Measurements from ENCODE around the gene NEDD9.

- TF ChIP-seq, protein P1, sequence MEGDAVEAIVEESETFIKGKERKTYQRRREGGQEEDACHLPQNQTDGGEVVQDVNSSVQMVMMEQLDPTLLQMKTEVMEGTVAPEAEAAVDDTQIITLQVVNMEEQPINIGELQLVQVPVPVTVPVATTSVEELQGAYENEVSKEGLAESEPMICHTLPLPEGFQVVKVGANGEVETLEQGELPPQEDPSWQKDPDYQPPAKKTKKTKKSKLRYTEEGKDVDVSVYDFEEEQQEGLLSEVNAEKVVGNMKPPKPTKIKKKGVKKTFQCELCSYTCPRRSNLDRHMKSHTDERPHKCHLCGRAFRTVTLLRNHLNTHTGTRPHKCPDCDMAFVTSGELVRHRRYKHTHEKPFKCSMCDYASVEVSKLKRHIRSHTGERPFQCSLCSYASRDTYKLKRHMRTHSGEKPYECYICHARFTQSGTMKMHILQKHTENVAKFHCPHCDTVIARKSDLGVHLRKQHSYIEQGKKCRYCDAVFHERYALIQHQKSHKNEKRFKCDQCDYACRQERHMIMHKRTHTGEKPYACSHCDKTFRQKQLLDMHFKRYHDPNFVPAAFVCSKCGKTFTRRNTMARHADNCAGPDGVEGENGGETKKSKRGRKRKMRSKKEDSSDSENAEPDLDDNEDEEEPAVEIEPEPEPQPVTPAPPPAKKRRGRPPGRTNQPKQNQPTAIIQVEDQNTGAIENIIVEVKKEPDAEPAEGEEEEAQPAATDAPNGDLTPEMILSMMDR (IDR thresholded peaks at IDR 0.05; ENCODE audit: low read length) = no peak
- TF ChIP-seq EZH2 (optimal IDR thresholded peaks at IDR 0.05; ENCODE audit: low read depth, low read length) = no peak
These were observed 14.3 kb upstream of the NEDD9 start for GRCh38 chr6:11246722-11247121.

Data from MM.1S (cell line).